HUES48 (cell line): ENCODE measurements around the gene NACA2.

Experiments used
- H3K27ac ChIP-seq: one replicate; pipeline ENCODE4 v1.7.0; 2013; ENCODE audit warnings: low read depth, low read length, inconsistent platforms
- H3K27me3 ChIP-seq: 2 replicates; pipeline ENCODE4 v1.6.1; 2013; ENCODE audit warnings: mild to moderate bottlenecking, low read length; ENCODE audit not compliant: control insufficient read depth, insufficient read depth
- H3K36me3 ChIP-seq: 2 replicates; pipeline ENCODE4 v1.6.1; 2013; ENCODE audit warnings: low read length; ENCODE audit not compliant: control insufficient read depth, insufficient read depth
- H3K4me1 ChIP-seq: 2 replicates; pipeline ENCODE4 v1.6.1; 2013; ENCODE audit warnings: mild to moderate bottlenecking, low read length; ENCODE audit not compliant: control insufficient read depth, insufficient read depth
- H3K4me3 ChIP-seq: 2 replicates; pipeline ENCODE4 v1.5.1; 2013; ENCODE audit warnings: mild to moderate bottlenecking, low read depth, low read length
- H3K9ac ChIP-seq: 2 replicates; pipeline ENCODE4 v1.6.1; 2013; ENCODE audit warnings: mild to moderate bottlenecking, low read depth, low read length, moderate library complexity
- H3K9me3 ChIP-seq: 2 replicates; pipeline ENCODE4 v1.6.1; 2013; ENCODE audit warnings: low read length; ENCODE audit not compliant: control insufficient read depth, insufficient read depth

NACA2 gene

DNA sequence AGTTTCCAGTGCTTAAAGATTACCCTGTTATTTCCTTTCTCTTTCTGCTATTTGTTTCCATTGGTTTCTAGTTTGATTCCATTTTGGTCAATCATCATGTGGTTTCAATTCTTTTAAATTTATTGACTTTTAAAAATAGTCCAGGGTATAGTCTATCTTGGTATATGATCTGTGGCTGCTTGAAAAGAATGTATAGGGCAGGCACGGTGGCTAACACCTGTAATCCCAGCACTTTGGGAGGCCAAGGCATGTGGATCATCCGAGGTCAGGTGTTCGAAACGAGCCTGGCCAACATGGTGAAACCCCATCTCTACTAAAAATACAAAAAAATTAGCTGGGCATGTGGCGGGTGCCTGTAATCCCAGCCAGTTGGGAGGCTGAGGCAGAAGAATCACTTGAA lies 34.5 kb upstream of the NACA2 start:
- Histone ChIP-seq H3K27ac (no peak overlapping the region), H3K9ac (no peak overlapping the region), H3K4me3 (no peak overlapping the region), H3K36me3 (no peaks in the 10 kb centered on the region), H3K9me3 (no peaks in the 10 kb centered on the region), H3K4me1 (peaks cover 5% of the 10 kb centered on the region), H3K27me3 (no peaks in the 10 kb centered on the region)

DNA sequence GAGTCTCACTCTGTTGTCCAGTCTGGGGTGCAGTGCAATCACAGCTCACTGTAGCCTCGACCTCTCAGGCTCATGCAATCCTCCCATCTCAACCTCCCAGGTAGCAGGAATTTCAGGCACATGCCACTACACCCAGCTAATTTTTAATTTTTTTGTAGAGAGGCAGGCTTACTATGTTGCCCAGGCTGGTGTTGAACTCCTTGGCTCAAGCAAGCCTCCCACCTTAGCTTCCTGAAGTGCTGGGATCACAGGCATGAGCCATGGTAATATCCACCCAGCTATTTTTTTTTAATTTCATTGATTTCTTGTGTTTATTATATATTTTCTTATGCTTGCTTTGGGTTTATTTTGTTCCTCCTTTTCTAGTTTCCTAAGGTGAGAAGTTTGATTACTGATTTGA lies 33.9 kb upstream of the NACA2 start:
- Histone ChIP-seq H3K27me3 (no peaks in the 10 kb centered on the region), H3K4me1 (peaks cover 5% of the 10 kb centered on the region)

DNA sequence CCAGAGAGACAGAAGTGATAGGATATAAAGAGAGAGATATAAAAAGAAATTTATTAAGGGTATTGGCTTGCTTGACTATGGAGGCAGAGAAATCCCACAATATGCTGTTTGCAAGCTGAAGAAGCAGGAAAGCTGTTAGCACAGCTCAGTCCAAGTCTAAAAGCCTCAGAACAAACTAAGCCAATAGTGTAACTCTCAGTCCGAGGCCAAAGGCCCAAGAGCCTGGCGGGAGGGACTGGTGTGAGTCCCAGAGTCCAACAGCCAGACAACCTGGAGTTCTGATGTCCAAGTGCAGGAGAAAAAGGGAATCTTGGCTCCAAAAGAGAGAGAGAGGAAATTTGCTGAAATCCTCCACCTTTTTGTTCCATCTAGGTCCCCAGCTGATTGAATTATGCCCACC lies 30.3 kb upstream of the NACA2 start:
- peaks cover 15% of the 10 kb centered on the region for H3K9me3 ChIP-seq
- no peak overlapping the region for H3K4me3 ChIP-seq

More for the DNA sequence above, 33.9 kb upstream of the NACA2 start:
- H3K9ac ChIP-seq, result no peak overlapping the region
- H3K9me3 ChIP-seq, result peaks cover 2% of the 10 kb centered on the region; the same call in 1 of the 2 replicates
- H3K27ac ChIP-seq, result no peak overlapping the region
- H3K36me3 ChIP-seq, result no peaks in the 10 kb centered on the region
- H3K4me3 ChIP-seq, result no peak overlapping the region

DNA sequence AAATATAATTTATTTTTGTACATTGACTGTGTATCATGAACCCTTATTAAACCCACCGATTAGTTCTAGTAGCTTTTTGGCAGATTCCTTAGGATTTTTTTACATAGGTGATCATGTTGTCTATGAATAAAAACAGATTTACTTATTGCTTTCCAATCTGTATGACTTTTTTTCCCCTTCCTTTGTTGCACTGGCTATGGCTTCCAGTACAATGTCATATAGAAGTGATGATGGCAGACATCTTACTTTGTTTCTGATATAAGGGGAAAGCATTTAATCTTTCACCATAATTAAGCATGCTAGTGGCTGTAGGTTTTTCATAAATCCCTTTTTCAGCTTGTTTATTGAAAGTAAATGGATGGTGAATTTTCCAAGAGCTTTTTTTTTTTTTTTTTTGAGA lies 28.9 kb upstream of the NACA2 start:
- Histone ChIP-seq H3K27me3 (no peaks in the 10 kb centered on the region), H3K9me3 (peaks cover 15% of the 10 kb centered on the region), H3K9ac (no peak overlapping the region), H3K27ac (no peak overlapping the region), H3K4me1 (peaks cover 3% of the 10 kb centered on the region; the same call in 1 of the 2 replicates), H3K4me3 (no peak overlapping the region), H3K36me3 (no peaks in the 10 kb centered on the region)

More for the DNA sequence above, 30.3 kb upstream of the NACA2 start:
- H3K27me3 ChIP-seq, result no peaks in the 10 kb centered on the region
- H3K9ac ChIP-seq, result no peak overlapping the region
- H3K27ac ChIP-seq, result no peak overlapping the region
- no peaks in the 10 kb centered on the region for H3K4me1 ChIP-seq
- H3K36me3 ChIP-seq, result no peaks in the 10 kb centered on the region

DNA sequence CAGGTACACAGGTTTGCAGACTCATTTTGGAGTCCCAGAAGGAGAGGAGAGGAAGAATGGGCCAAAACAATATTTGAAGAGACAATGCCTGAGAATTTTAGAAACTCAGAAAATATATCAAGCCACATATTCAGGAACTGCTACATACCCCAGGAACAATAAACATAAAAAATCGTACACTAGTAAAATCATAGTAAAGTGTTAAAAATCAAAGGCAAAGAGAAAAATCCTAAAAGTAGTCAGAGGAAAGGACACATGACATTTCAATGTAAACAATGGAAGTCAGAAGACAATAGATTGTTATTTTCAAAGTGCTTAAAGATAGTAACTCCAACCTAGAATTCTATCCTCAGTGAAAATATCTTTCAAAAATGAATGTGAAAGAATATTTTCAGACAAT lies 28.5 kb upstream of the NACA2 start:
- no peaks in the 10 kb centered on the region for H3K27me3 ChIP-seq
- H3K4me3 ChIP-seq, result no peak overlapping the region
- H3K4me1 ChIP-seq, result peaks cover 3% of the 10 kb centered on the region; the same call in 1 of the 2 replicates
- no peak overlapping the region for H3K27ac ChIP-seq
- H3K9me3 ChIP-seq, result peaks cover 15% of the 10 kb centered on the region
- no peak overlapping the region for H3K9ac ChIP-seq
- H3K36me3 ChIP-seq, result no peaks in the 10 kb centered on the region

DNA sequence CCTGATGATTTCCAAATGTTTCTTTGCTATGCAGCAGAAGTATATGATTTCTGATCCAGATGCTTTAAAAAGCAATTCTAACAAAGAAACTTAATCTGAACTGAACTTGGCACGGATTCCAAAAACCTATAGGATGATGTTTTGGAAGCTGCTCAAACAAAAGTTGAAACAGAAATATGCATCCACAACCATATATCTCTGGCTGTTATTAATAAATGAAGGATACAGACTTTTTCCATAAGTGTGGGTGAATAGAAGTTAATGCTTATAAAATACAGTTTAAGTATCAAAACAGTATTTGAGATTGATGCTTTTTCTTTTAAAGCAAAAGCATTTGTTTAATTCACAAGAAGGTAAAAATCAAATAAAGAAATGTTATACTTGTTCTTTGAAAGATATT lies 27.9 kb upstream of the NACA2 start:
- peaks cover 15% of the 10 kb centered on the region for H3K9me3 ChIP-seq
- H3K36me3 ChIP-seq, result no peaks in the 10 kb centered on the region
- no peak overlapping the region for H3K27ac ChIP-seq
- no peak overlapping the region for H3K4me3 ChIP-seq
- H3K4me1 ChIP-seq, result peaks cover 3% of the 10 kb centered on the region; the same call in 1 of the 2 replicates
- no peak overlapping the region for H3K9ac ChIP-seq
- no peaks in the 10 kb centered on the region for H3K27me3 ChIP-seq

DNA sequence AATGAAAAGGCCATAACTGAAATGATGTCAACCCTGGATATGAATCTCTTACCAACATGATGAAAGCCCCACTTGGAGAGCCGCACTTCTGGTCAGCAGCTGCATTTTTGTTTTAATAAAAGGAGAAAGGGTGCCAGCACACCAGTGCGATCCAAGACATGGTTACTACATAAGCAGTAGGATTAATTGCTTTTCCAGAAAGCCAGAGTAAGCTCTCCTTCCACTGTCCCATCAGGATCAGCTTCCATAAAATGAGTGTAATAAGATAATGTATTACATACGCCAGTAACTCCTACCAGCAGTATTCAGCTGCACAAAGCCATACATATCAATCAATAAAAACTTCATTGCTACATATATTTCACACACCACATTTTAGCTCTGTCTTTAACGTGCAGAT lies 26.3 kb upstream of the NACA2 start:
- H3K27me3 ChIP-seq, result no peaks in the 10 kb centered on the region
- H3K4me1 ChIP-seq, result peaks cover 3% of the 10 kb centered on the region; the same call in 1 of the 2 replicates

DNA sequence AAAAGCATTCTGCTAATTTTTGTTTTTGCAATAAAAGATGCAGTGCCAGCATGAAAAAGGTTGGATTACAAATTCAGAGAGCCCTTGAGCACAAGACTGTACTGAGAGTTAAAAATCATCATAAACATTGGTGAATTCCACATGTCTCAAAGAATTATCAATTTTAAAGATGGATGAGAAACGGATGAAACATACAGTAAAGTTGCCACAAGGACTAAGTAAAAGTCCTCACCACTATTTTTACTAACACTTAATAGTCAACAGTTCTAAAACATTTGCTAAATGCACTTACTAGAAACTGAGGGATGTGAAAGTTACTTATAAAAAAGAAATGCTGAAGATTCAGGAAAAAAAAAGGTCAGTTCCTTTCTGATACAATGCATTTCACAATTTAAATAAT lies 25.8 kb upstream of the NACA2 start:
- Histone ChIP-seq H3K4me3 (no peak overlapping the region), H3K27me3 (no peaks in the 10 kb centered on the region), H3K9me3 (peaks cover 15% of the 10 kb centered on the region), H3K9ac (no peak overlapping the region), H3K4me1 (peaks cover 3% of the 10 kb centered on the region; the same call in 1 of the 2 replicates), H3K27ac (no peak overlapping the region), H3K36me3 (no peaks in the 10 kb centered on the region)

More for the DNA sequence above, 26.3 kb upstream of the NACA2 start:
- Histone ChIP-seq H3K27ac (no peak overlapping the region), H3K9ac (no peak overlapping the region), H3K9me3 (peaks cover 15% of the 10 kb centered on the region), H3K36me3 (no peaks in the 10 kb centered on the region), H3K4me3 (no peak overlapping the region)

DNA sequence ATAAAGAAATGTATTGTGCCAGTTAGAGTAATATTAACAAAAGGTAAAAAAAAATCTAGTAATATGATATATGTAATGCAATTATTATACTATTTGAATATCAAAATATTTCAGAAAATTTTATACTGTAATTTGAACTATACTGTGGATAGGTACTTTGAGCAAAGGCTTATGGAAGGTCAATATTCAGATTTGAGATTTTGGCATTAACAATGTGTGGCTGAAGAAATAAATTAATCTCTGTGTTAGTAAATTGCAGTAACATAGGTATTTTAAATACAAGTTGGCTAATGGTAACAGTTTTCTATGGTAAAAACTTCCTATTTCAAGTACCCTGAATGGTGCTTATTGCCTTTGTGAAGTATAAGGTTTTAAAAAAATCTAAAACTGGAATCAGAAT lies 23.2 kb upstream of the NACA2 start:
- no peaks in the 10 kb centered on the region for H3K36me3 ChIP-seq
- H3K4me1 ChIP-seq, result peaks cover 3% of the 10 kb centered on the region; the same call in 1 of the 2 replicates
- H3K9ac ChIP-seq, result no peak overlapping the region
- H3K27me3 ChIP-seq, result no peaks in the 10 kb centered on the region
- no peak overlapping the region for H3K4me3 ChIP-seq
- peaks cover 10% of the 10 kb centered on the region for H3K9me3 ChIP-seq
- H3K27ac ChIP-seq, result no peak overlapping the region

DNA sequence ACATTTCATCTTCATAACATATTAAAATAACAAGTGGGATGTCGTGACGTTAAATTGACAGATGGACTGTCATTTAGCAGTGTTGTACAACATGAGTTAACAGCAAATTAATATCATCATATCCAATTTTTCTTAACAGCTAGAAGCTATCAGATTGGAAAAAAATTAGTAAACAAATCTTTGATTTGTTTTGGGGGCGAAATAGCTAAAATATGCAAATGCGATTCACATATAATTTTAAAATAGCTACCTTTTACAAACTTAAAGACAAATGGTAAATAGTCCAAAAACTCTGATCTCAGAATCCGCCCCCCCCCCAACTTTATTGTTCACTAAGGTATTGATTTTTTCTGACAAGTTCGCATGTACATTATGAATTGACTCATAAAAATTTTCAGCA lies 20.3 kb upstream of the NACA2 start:
- Histone ChIP-seq H3K9ac (no peak overlapping the region), H3K27me3 (no peaks in the 10 kb centered on the region), H3K4me3 (no peak overlapping the region), H3K9me3 (no peaks in the 10 kb centered on the region), H3K4me1 (peaks cover 3% of the 10 kb centered on the region; the same call in 1 of the 2 replicates), H3K27ac (no peak overlapping the region), H3K36me3 (no peaks in the 10 kb centered on the region)

DNA sequence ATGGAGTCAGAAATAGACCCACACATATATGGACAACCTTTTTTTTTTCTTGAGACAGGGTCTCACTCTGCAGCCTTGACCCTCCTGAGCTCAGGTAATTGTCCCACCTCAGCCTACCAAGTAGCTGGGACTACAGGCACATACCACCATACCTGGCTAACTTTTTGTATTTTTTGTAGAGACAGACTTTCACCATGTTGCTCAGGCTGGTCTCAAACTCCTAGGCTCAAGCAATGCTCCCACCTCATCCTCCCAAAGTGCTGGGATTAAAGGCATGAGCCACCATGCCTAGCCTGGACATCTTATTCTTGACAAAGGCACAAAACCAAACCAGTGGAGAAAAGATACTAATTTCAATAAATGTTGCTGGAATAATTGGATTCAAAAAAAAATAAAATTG lies 14.7 kb upstream of the NACA2 start:
- Histone ChIP-seq H3K27me3 (no peaks in the 10 kb centered on the region), H3K36me3 (no peaks in the 10 kb centered on the region), H3K4me3 (no peak overlapping the region), H3K9me3 (no peaks in the 10 kb centered on the region), H3K4me1 (no peaks in the 10 kb centered on the region), H3K27ac (no peak overlapping the region), H3K9ac (no peak overlapping the region)

DNA sequence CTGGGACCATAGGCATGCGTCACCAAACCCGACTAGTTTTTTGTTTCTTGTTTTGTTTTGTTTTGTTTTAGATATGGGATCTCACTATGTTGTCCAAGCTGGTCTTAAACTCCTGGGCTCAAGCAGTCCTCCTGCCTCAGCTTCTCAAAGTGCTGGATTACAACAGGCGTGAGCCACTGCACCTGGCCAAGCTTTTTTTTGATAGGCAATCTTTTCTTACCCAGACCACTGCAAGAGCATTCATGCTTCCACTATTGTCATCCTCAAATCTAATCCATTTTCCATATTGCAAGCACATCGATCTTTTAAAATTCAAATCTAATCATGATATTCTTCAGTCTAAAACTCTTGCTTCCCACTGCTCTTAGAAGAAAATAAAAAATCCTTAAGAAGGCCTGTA lies 10.3 kb upstream of the NACA2 start:
- no peak overlapping the region for H3K27ac ChIP-seq
- H3K9me3 ChIP-seq, result no peaks in the 10 kb centered on the region
- H3K9ac ChIP-seq, result no peak overlapping the region
- no peaks in the 10 kb centered on the region for H3K27me3 ChIP-seq
- H3K4me1 ChIP-seq, result no peaks in the 10 kb centered on the region
- H3K4me3 ChIP-seq, result no peak overlapping the region
- no peaks in the 10 kb centered on the region for H3K36me3 ChIP-seq
